Mesendoderm (in vitro differentiated cells): Measurements from ENCODE around the gene GRHL1.

Experiments
- DNase-seq: peaks from one replicate; pipeline ENCODE4 v3.0.0; 2013
- H2AK5ac ChIP-seq: 2 replicates; pipeline ENCODE4 v1.6.1; 2013; ENCODE audit warnings: low read length, inconsistent platforms
- H2BK120ac ChIP-seq: 2 replicates; pipeline ENCODE4 v1.6.1; 2013; ENCODE audit warnings: low read depth, mild to moderate bottlenecking, low read length, moderate library complexity, mixed read lengths
- H2BK15ac ChIP-seq: replicated peaks from 2 replicates; pipeline ENCODE4 v1.6.1; 2013; ENCODE audit warnings: low read depth, mild to moderate bottlenecking, moderate library complexity
- H2BK5ac ChIP-seq: 2 replicates; pipeline ENCODE4 v1.6.1; 2013; ENCODE audit warnings: low read length, inconsistent platforms
- H3K18ac ChIP-seq: 2 replicates; pipeline ENCODE4 v1.6.1; 2013; ENCODE audit warnings: mild to moderate bottlenecking, low read length, mixed read lengths
- H3K23ac ChIP-seq: one replicate; pipeline ENCODE4 v1.6.1; 2013; ENCODE audit warnings: low read length
- H3K27ac ChIP-seq: 2 replicates; pipeline ENCODE4 v1.5.1; 2013; ENCODE audit warnings: low read depth, mild to moderate bottlenecking, inconsistent platforms, low read length, moderate library complexity
- H3K27me3 ChIP-seq: 2 replicates; pipeline ENCODE4 v1.6.1; 2013; ENCODE audit warnings: low read length, control low read depth, mild to moderate bottlenecking, inconsistent platforms; ENCODE audit not compliant: insufficient read depth, poor library complexity
- H3K36me3 ChIP-seq: 2 replicates; pipeline ENCODE4 v1.6.1; 2013; ENCODE audit warnings: low read length, inconsistent platforms; ENCODE audit not compliant: control insufficient read depth, insufficient read depth
- H3K4ac ChIP-seq: one replicate; pipeline ENCODE4 v1.6.1; 2013; ENCODE audit warnings: low read depth, mild to moderate bottlenecking, low read length, moderate library complexity
- H3K4me1 ChIP-seq: 2 replicates; pipeline ENCODE4 v1.6.1; 2013; ENCODE audit warnings: low read depth, low read length, inconsistent platforms; ENCODE audit not compliant: control insufficient read depth
- H3K4me2 ChIP-seq: 2 replicates; pipeline ENCODE4 v1.6.1; 2013; ENCODE audit warnings: low read length
- H3K4me3 ChIP-seq: 2 replicates; pipeline ENCODE4 v1.5.1; 2013; ENCODE audit warnings: mild to moderate bottlenecking, low read length
- H3K56ac ChIP-seq: one replicate; pipeline ENCODE4 v1.6.1; 2013; ENCODE audit warnings: low read length
- H3K79me1 ChIP-seq: 2 replicates; pipeline ENCODE4 v1.6.1; 2013; ENCODE audit warnings: low read length, inconsistent platforms
- H3K79me2 ChIP-seq: 2 replicates; pipeline ENCODE4 v1.6.1; 2013; ENCODE audit warnings: mild to moderate bottlenecking, low read length; ENCODE audit not compliant: control insufficient read depth, insufficient read depth
- H3K9ac ChIP-seq: 2 replicates; pipeline ENCODE4 v1.6.1; 2013; ENCODE audit warnings: low read length, inconsistent platforms
- H4K5ac ChIP-seq: one replicate; pipeline ENCODE4 v1.6.1; 2013; ENCODE audit warnings: low read length
- H4K8ac ChIP-seq: one replicate; pipeline ENCODE4 v1.6.1; 2013; ENCODE audit warnings: low read depth, mild to moderate bottlenecking, control low read depth, low read length, moderate library complexity
- WGBS: extraction: QIAGEN DNeasy Blood & Tissue Kit; methylation state at CpG from one replicate; pipeline ENCODE4 v1.1.7; 2013; ENCODE audit warnings: low lambda C conversion rate, missing lambda C conversion rate; ENCODE audit not compliant: insufficient coverage; ENCODE audit errors: extremely low coverage; 5-methylcytosine and 5-hydroxymethylcytosine counted together

Gene GRHL1

DNA sequence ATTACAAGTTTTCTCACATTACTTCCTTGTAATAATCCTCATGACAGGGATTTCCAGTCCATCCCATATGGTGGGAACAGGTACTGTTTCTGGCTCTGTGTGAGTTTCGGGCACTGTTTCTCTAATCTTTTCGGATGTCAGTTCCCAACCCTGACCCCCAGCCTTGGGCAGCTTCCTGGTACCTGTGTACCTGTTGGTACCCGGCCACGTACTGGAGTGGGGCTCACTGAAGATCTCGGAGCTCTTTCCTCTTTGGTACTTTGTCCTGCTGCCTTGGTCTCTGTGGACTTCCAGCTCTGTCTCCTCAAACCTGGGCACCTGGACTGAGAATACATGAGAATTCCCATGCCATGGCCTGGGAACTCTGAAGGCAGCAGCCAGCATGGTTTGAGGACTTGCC, 36.8 kb downstream of the GRHL1 start:
- no peak overlapping the region for H3K27ac ChIP-seq
- H3K23ac ChIP-seq = no peak overlapping the region
- H3K9ac ChIP-seq = no peak overlapping the region
- no peaks in the 10 kb centered on the region for H3K79me1 ChIP-seq
- H4K8ac ChIP-seq = no peak overlapping the region
- H3K18ac ChIP-seq = no peak overlapping the region
- H4K5ac ChIP-seq = no peak overlapping the region
- H3K4me3 ChIP-seq = no peak overlapping the region
- no peak overlapping the region for H2BK15ac ChIP-seq
- H3K56ac ChIP-seq = no peak overlapping the region
- H3K27me3 ChIP-seq = no peaks in the 10 kb centered on the region
- no peaks in the 10 kb centered on the region for H3K4me1 ChIP-seq
- no peak overlapping the region for H2AK5ac ChIP-seq
- DNase-seq = no peak
- no peaks in the 10 kb centered on the region for H3K79me2 ChIP-seq
- H3K36me3 ChIP-seq = no peaks in the 10 kb centered on the region
- H2BK5ac ChIP-seq = no peak overlapping the region
- H3K4me2 ChIP-seq = no peak overlapping the region
- no peak overlapping the region for H2BK120ac ChIP-seq
- no CpG with 5 or more reads among the region's 5 CpGs for WGBS
- no peak overlapping the region for H3K4ac ChIP-seq

DNA sequence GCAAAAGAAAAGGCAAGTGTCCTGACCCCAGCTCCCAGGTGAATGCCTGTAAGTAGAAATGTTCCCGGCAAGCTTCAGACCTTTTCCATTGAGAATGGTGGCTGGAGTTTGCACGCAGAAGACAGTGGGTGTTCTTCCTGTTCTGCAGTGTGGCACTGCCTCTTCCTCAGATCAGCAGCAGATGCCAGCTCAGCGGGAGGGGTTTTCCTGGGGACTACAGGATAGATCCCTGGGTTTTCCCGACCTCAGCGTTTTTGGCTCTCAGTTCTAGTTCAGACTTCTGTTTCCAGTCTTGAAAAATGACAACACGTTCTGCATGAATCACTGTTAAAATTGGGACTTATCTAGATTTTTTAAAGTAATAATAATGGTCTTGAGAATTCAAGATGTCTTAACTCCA, 39.2 kb downstream of the GRHL1 start:
- no peak overlapping the region for H3K9ac ChIP-seq
- H3K4me1 ChIP-seq = no peaks in the 10 kb centered on the region
- no CpG with 5 or more reads among the region's 6 CpGs for WGBS
- H2BK15ac ChIP-seq = no peak overlapping the region
- no peak overlapping the region for H4K5ac ChIP-seq
- no peak overlapping the region for H3K23ac ChIP-seq
- no peak overlapping the region for H3K4me2 ChIP-seq
- no peak overlapping the region for H2AK5ac ChIP-seq
- no peaks in the 10 kb centered on the region for H3K36me3 ChIP-seq
- H2BK120ac ChIP-seq = no peak overlapping the region
- H3K79me1 ChIP-seq = no peaks in the 10 kb centered on the region
- DNase-seq = peak; percentile 58
- H3K4ac ChIP-seq = no peak overlapping the region
- no peak overlapping the region for H4K8ac ChIP-seq
- H3K18ac ChIP-seq = no peak overlapping the region
- no peaks in the 10 kb centered on the region for H3K79me2 ChIP-seq
- no peak overlapping the region for H3K4me3 ChIP-seq
- H3K27ac ChIP-seq = no peak overlapping the region
- H2BK5ac ChIP-seq = no peak overlapping the region
- no peak overlapping the region for H3K56ac ChIP-seq
- no peaks in the 10 kb centered on the region for H3K27me3 ChIP-seq

DNA sequence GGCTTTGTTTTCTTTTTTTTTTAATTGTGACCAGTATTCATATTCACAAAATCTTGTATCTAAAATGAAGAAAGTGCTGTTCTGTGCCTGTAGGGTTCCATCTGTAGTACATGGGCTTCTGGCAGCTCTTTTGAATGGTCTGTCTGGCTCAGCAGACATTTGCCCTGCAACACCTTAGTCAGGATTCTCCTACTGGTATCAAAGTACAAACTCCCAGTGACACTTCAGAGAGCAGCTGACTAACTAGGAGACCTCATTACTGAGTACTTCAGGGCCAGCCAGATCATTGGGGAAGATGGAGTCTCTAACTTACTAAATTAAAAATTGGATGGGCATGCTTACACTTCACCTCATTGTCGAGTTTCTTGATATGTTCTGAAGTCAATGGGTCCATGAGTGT, 39.7 kb downstream of the GRHL1 start:
- Histone ChIP-seq H2AK5ac (no peak overlapping the region), H3K79me2 (no peaks in the 10 kb centered on the region), H3K9ac (no peak overlapping the region), H3K36me3 (no peaks in the 10 kb centered on the region), H3K18ac (no peak overlapping the region), H3K56ac (no peak overlapping the region), H3K79me1 (no peaks in the 10 kb centered on the region), H3K27ac (no peak overlapping the region), H3K27me3 (no peaks in the 10 kb centered on the region), H4K8ac (no peak overlapping the region), H3K4ac (no peak overlapping the region), H3K23ac (no peak overlapping the region), H2BK5ac (no peak overlapping the region), H3K4me1 (no peaks in the 10 kb centered on the region), H3K4me3 (no peak overlapping the region), H3K4me2 (no peak overlapping the region), H2BK15ac (no peak overlapping the region), H4K5ac (no peak overlapping the region), H2BK120ac (no peak overlapping the region)
- WGBS = no CpG with 5 or more reads among the region's 1 CpG
- DNase-seq = no peak

DNA sequence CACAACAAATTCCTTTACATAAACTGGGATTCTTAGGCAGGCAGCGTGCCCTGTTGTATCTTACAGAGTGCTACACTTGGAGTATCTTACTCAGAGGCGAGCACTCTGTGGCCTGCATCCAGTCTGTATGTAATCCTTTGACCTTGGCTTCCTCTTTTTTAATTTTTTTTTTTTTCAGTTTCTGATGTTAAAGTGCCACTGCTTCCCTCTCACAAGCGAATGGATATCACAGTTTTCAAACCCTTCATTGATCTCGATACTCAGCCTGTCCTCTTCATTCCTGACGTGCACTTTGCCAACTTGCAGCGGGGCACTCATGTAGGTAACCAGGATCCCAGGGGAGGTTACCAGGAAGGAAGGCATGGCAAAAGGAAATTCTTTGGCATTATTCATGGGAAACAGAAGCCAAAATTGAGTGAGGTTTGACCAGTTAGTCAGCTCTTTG, 40.4 kb downstream of the GRHL1 start:
- Histone ChIP-seq H3K9ac (no peak overlapping the region), H2AK5ac (no peak overlapping the region), H3K4ac (no peak overlapping the region), H3K18ac (no peak overlapping the region), H2BK120ac (no peak overlapping the region), H3K79me2 (no peaks in the 10 kb centered on the region), H4K5ac (no peak overlapping the region), H3K56ac (no peak overlapping the region), H3K4me2 (no peak overlapping the region), H2BK15ac (no peak overlapping the region), H2BK5ac (no peak overlapping the region), H3K27me3 (no peaks in the 10 kb centered on the region), H3K79me1 (no peaks in the 10 kb centered on the region), H3K4me3 (no peak overlapping the region), H3K36me3 (no peaks in the 10 kb centered on the region), H3K27ac (no peak overlapping the region), H4K8ac (no peak overlapping the region), H3K4me1 (no peaks in the 10 kb centered on the region), H3K23ac (no peak overlapping the region)
- DNase-seq = no peak
- WGBS = no CpG with 5 or more reads among the region's 6 CpGs

DNA sequence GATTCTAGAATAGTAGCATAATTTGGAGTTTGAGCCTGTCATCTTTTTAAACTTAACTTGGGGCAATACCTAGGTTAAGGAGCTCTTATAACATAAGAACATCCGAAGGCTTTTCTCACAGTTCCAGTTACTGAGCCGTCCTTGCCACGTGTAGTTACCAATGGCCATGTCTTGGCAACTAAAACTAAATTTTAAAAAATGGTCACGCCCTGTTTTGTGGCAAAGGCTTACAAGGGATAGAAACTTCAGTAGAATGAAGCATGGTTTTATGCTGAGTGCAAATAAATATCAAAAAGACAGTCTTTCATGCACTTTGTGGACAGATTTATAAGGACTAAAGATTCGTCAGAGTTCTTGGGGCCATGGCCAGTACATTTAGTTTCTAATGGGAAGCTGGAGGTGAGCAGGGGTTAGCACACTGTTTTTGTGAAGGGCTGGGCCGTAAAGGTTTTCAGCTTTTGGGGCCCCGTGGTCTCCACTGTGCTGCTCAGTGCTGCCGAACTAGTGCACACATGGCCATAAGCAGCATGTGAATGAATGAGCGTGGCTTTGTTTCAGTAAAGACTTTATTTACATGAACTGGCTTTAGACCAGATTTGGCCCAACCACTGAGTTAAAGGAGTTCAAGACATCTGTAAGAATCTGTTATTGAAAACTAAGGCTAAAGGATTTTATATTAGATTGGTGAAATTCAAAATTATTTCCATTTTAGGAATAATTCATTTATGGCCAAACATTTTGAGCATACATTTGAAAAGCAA, 41.1 kb downstream of the GRHL1 start:
- no peaks in the 10 kb centered on the region for H3K36me3 ChIP-seq
- no peaks in the 10 kb centered on the region for H3K4me1 ChIP-seq
- no peak overlapping the region for H3K9ac ChIP-seq
- H4K5ac ChIP-seq = no peak overlapping the region
- H2BK15ac ChIP-seq = no peak overlapping the region
- no peaks in the 10 kb centered on the region for H3K27me3 ChIP-seq
- H3K4ac ChIP-seq = no peak overlapping the region
- H2BK120ac ChIP-seq = no peak overlapping the region
- H3K27ac ChIP-seq = no peak overlapping the region
- no CpG with 5 or more reads among the region's 9 CpGs for WGBS
- DNase-seq = no peak
- no peak overlapping the region for H3K4me3 ChIP-seq
- no peak overlapping the region for H3K18ac ChIP-seq
- no peak overlapping the region for H3K56ac ChIP-seq
- no peaks in the 10 kb centered on the region for H3K79me1 ChIP-seq
- H2AK5ac ChIP-seq = no peak overlapping the region
- H4K8ac ChIP-seq = no peak overlapping the region
- no peak overlapping the region for H3K23ac ChIP-seq
- no peak overlapping the region for H2BK5ac ChIP-seq
- no peaks in the 10 kb centered on the region for H3K79me2 ChIP-seq
- H3K4me2 ChIP-seq = no peak overlapping the region
